Measurements from ENCODE around the gene CEP89. TPM values are rescaled to one million over a fixed set of nuclear protein-coding genes. Genes with fewer than 3 reads are reported as not detected.

Gene CEP89
- 42.2 to 50.8 TPM (median 44.9 TPM) in 5 replicates for total RNA-seq (2022; extraction: Qiagen RNA extraction)

GRCh38 chr19:32971715-32972540 is at the start of gene CEP89, which contains the start of gene FAAP24:
TSS of gene CEP89 (minus strand) at chr19:32971958. CDS start at chr19:32971874, 84 bp downstream.
TSS of gene FAAP24 (plus strand) at chr19:32972242. CDS start at chr19:32973197, 955 bp downstream.

GRCh38 chr19:32869369-32869965 is 102.3 kb downstream of the CEP89 start, which contains the start of gene SLC7A9:
TSS of gene SLC7A9 (minus strand) at chr19:32869767. CDS start at chr19:32868534, 1,233 bp downstream.

Other genes starting within 250 kb of the CEP89 start
- 0.29 to 0.62 TPM (median 0.45 TPM) in 4 of 5 replicates, not detected in the other for gene SLC7A9, start 102.2 kb downstream of the CEP89 start, total RNA-seq (2022; extraction: Qiagen RNA extraction)
- 14.0 to 15.6 TPM (median 14.7 TPM) in 5 replicates for gene FAAP24, start 284 bp upstream of the CEP89 start, total RNA-seq (2022; extraction: Qiagen RNA extraction)
- gene RHPN2, start 92.9 kb upstream of the CEP89 start, total RNA-seq (2022; extraction: Qiagen RNA extraction) = 43.7 to 56.1 TPM (median 53.1 TPM) in 5 replicates
- gene GPATCH1, start 109.2 kb upstream of the CEP89 start, total RNA-seq (2022; extraction: Qiagen RNA extraction) = 12.8 to 15.9 TPM (median 15.0 TPM) in 5 replicates
- gene WDR88, start 160.2 kb upstream of the CEP89 start, total RNA-seq (2022; extraction: Qiagen RNA extraction) = 0.31 TPM in 1 of 5 replicates, not detected in the others
- 29.1 to 54.1 TPM (median 51.0 TPM) in 5 replicates for gene LRP3, start 222.4 kb upstream of the CEP89 start, total RNA-seq (2022; extraction: Qiagen RNA extraction)

Measured in A549 treated with Mapracorat at 1 μM for 4 hours (cell line).